H1 (cell line): ENCODE results near the gene PIAS3.
A peak's percentile ranks its signal among the peaks of the same experiment; 100 is the strongest.

Experiments
- CTCF ChIP-seq, 3 experiments: IDR thresholded peaks; 1 replicate in 2 of 3; 2 replicates in 1 of 3; pipeline versions ENCODE4 v1.5.1 to v1.6.1; 2011; ENCODE audit warnings: low read length in 3 of 3, mild to moderate bottlenecking in 3 of 3, inconsistent platforms in 2 of 3, low read depth in 1 of 3, moderate library complexity in 1 of 3; ENCODE audit not compliant: insufficient read depth in 1 of 3; ENCODE audit errors: control extremely low read depth in 1 of 3
- POLR2AphosphoS5 ChIP-seq: IDR thresholded peaks from 2 replicates; pipeline ENCODE4 v1.6.1; 2011; ENCODE audit warnings: low read depth, low read length
- SP1 ChIP-seq: IDR thresholded peaks from 2 replicates; pipeline ENCODE4 v1.6.1; 2011; ENCODE audit warnings: low read depth, low read length
- YY1 ChIP-seq: IDR thresholded peaks from 2 replicates; pipeline ENCODE4 v1.6.1; 2011; ENCODE audit warnings: low read depth, mild to moderate bottlenecking, low read length

- TF ChIP-seq YY1 (peak; percentile 87), SP1 (no peak), POLR2AphosphoS5 (peak; percentile 17), CTCF (IDR thresholded peaks at IDR 0.05; ENCODE audit: control extremely low read depth in 1 of 3, insufficient read depth in 1 of 3, low read depth in 1 of 3, low read length in 3 of 3) (peak; percentile 85 to 93 (median 88))
Measured at GRCh38 chr1:145845514-145846161, 13.2 kb downstream of the PIAS3 start, which contains the start of gene NUDT17.
